Endothelial cell of umbilical vein (primary cell): ENCODE results near the gene DCLK1. TPM values are rescaled to one million over a fixed set of nuclear protein-coding genes. Genes with fewer than 3 reads are reported as not detected.

Source experiments
- BruUV-seq: library from RNA; stranded (reverse); fragments of 400-500 nt; replicated peaks from 2 replicates; lab custom pipeline; 2021; lab: Mats Ljungman, UMichigan
- CTCF ChIA-PET: fragments of 300-600, 350-600 bp; sonication (Branson Sonifier 250); formaldehyde crosslinking; loops from one replicate; lab custom pipeline; 2021; ENCODE audit warnings: antibody characterized with exemption, inconsistent platforms; lab: Charles Lee
- POLR2A ChIA-PET: fragments of 300-600, 350-600 bp; sonication (Branson Sonifier 250); formaldehyde crosslinking; loops from one replicate; lab custom pipeline; 2021; ENCODE audit warnings: antibody characterized with exemption, inconsistent platforms; lab: Charles Lee
- DNase-seq: peaks from one replicate; pipeline ENCODE4 v3.0.0-alpha.2; 2011; ENCODE audit warnings: low read depth, low spot score
- FAIRE-seq: peaks from 2 replicates; lab custom pipeline; 2011; peaks lifted over from hg19 to GRCh38; lab: Jason Lieb, UNC
- H2AFZ ChIP-seq: 2 replicates; pipeline ENCODE4 v1.6.0; 2012; ENCODE audit warnings: low read depth, low read length, control low read depth, inconsistent platforms
- H3K27ac ChIP-seq: 2 replicates; pipeline ENCODE4 v1.5.1; 2011; ENCODE audit warnings: low read depth, mild to moderate bottlenecking, control low read depth, low read length, moderate library complexity; ENCODE audit not compliant: insufficient read depth
- H3K27me3 ChIP-seq, 2 experiments: 2 replicates each; pipeline versions ENCODE4 v1.6.0 to v1.6.1; 2011; ENCODE audit warnings: low read length in 2 of 2, mixed read lengths in 1 of 2; ENCODE audit not compliant: control insufficient read depth in 2 of 2, insufficient read depth in 2 of 2
- H3K36me3 ChIP-seq, 2 experiments: 2 replicates in 1 of 2; 3 replicates in 1 of 2; pipeline ENCODE4 v1.5.1; 2011; ENCODE audit warnings: low read length in 2 of 2, mild to moderate bottlenecking in 1 of 2, moderate library complexity in 1 of 2; ENCODE audit not compliant: control insufficient read depth in 2 of 2, insufficient read depth in 2 of 2; ENCODE audit errors: extremely low read depth in 1 of 2
- H3K4me1 ChIP-seq: 3 replicates; pipeline ENCODE4 v1.5.1; 2011; ENCODE audit warnings: mild to moderate bottlenecking, low read length; ENCODE audit not compliant: control insufficient read depth, insufficient read depth; ENCODE audit errors: extremely low read depth
- H3K4me2 ChIP-seq: 2 replicates; pipeline ENCODE4 v1.6.1; 2011; ENCODE audit warnings: low read length, control low read depth, mixed read lengths; ENCODE audit not compliant: insufficient read depth
- H3K4me3 ChIP-seq, 3 experiments: fragments of 200-600 bp in 1 of 3; sonication (generic), shearing (Covaris generic) in 1 of 3; replicated peaks in 1 of 3; 2 replicates each; pipeline ENCODE4 v1.5.1; 2011 to 2016; ENCODE audit warnings: control low read depth in 3 of 3, low read length in 3 of 3, mild to moderate bottlenecking in 2 of 3, inconsistent platforms in 1 of 3, low read depth in 1 of 3, moderate library complexity in 1 of 3; ENCODE audit not compliant: insufficient read depth in 1 of 3
- H3K79me2 ChIP-seq: 2 replicates; pipeline ENCODE4 v1.6.0; 2012; ENCODE audit warnings: low read length, inconsistent platforms; ENCODE audit not compliant: control insufficient read depth, insufficient read depth
- H3K9ac ChIP-seq: replicated peaks from 2 replicates; pipeline ENCODE3; 2011; ENCODE audit warnings: low read length, control low read depth; ENCODE audit not compliant: insufficient read depth; ENCODE audit errors: extremely low read depth
- H3K9me1 ChIP-seq: replicated peaks from 3 replicates; pipeline ENCODE4 v1.6.0; 2011; ENCODE audit warnings: mild to moderate bottlenecking, low read length; ENCODE audit not compliant: control insufficient read depth, insufficient read depth; ENCODE audit errors: extremely low read depth
- H3K9me3 ChIP-seq: replicated peaks from 2 replicates; pipeline ENCODE4 v1.5.1; 2012; ENCODE audit warnings: low read length, inconsistent platforms; ENCODE audit not compliant: control insufficient read depth, insufficient read depth
- H4K20me1 ChIP-seq: replicated peaks from 2 replicates; pipeline ENCODE3; 2011; ENCODE audit warnings: mild to moderate bottlenecking, low read length; ENCODE audit not compliant: control insufficient read depth, insufficient read depth; ENCODE audit errors: extremely low read depth
- CTCF ChIP-seq, 2 donors: IDR thresholded peaks; 1 replicate in 1 of 2; 2 replicates in 1 of 2; pipeline ENCODE4 v1.5.1; 2011; ENCODE audit warnings: low read length in 2 of 2, mild to moderate bottlenecking in 2 of 2, moderate library complexity in 2 of 2, control low read depth in 1 of 2, inconsistent platforms in 1 of 2, low read depth in 1 of 2; ENCODE audit not compliant: insufficient read depth in 1 of 2; ENCODE audit errors: extremely low read depth in 1 of 2
- EZH2 ChIP-seq: IDR thresholded peaks from 2 replicates; pipeline ENCODE4 v1.6.1; 2012; ENCODE audit warnings: borderline replicate concordance, low read depth, mild to moderate bottlenecking, moderate library complexity, low read length, inconsistent platforms; ENCODE audit not compliant: severe bottlenecking
- FOS ChIP-seq: IDR thresholded peaks from 2 replicates; pipeline ENCODE4 v1.6.1; 2011; ENCODE audit warnings: mild to moderate bottlenecking, low read length, moderate library complexity, borderline replicate concordance; ENCODE audit not compliant: insufficient read depth
- GATA2 ChIP-seq: IDR thresholded peaks from 2 replicates; pipeline ENCODE4 v1.7.0; 2011; ENCODE audit warnings: low read depth, mild to moderate bottlenecking, moderate library complexity, mixed read lengths, low read length; ENCODE audit not compliant: insufficient read length, insufficient read depth
- JUN ChIP-seq: IDR thresholded peaks from 2 replicates; pipeline ENCODE4 v1.6.1; 2011; ENCODE audit warnings: borderline replicate concordance, low read depth; ENCODE audit not compliant: insufficient read length, insufficient read depth
- MAX ChIP-seq: IDR thresholded peaks from 2 replicates; pipeline ENCODE4 v1.6.1; 2011; ENCODE audit not compliant: insufficient read depth, insufficient read length
- MYC ChIP-seq: IDR thresholded peaks from one replicate; pipeline ENCODE4 v1.6.1; 2011; ENCODE audit warnings: mild to moderate bottlenecking, low read depth, low read length
- POLR2A ChIP-seq: IDR thresholded peaks from 2 replicates; pipeline ENCODE4 v1.6.1; 2012; ENCODE audit warnings: low read depth, mild to moderate bottlenecking, control low read depth, low read length
- POLR2AphosphoS5 ChIP-seq: IDR thresholded peaks from 2 replicates; pipeline ENCODE4 v1.6.1; 2012; ENCODE audit warnings: low read depth, mild to moderate bottlenecking, control low read depth, low read length, moderate library complexity; ENCODE audit not compliant: insufficient read depth
- dilution Hi-C: fragments of 300-500 bp; cut with MboI; formaldehyde crosslinking; loops from one replicate; pipeline ENCODE4 v1.15.0; 2019; ENCODE audit warnings: low sequenced_read_pairs; ENCODE audit not compliant: extremely low pct_ligation_motif_present
- intact Hi-C: fragments of 100-400 bp; cut with micrococcal nuclease; formaldehyde crosslinking; loops from one replicate; pipeline ENCODE4 v1.10.0; 2022
- polyA plus RNA-seq, 4 experiments: library from polyadenylated mRNA; depleted of rRNA in 3 of 4; stranded (reverse) in 3 of 4; unstranded in 1 of 4; fragments of >200 nt; gene quantifications; 2 replicates each; pipeline versions ENCODE4 v1.2.1 to v1.2.3, GENCODE V29; 2011 to 2012; ENCODE audit warnings: missing spikeins in 1 of 4
- total RNA-seq: library from RNA; stranded (reverse); gene quantifications from 2 replicates; pipeline ENCODE4 v1.2.3, GENCODE V29; 2021

DCLK1 gene
- total and polyA plus RNA-seq, 2 donors (not counting 3 experiments of a cell fraction or from before 2014, with no cell fraction given) = 0.28 to 3.9 TPM

- Histone ChIP-seq H3K4me2 (no peak overlapping the region), H3K27me3 (no peaks in the 10 kb centered on the region), H3K9ac (no peak overlapping the region), H3K9me1 (no peaks in the 10 kb centered on the region), H3K36me3 (no peaks in the 10 kb centered on the region), H2AFZ (no peak overlapping the region), H4K20me1 (no peaks in the 10 kb centered on the region), H3K4me3 (no peak overlapping the region), H3K9me3 (no peaks in the 10 kb centered on the region), H3K4me1 (no peaks in the 10 kb centered on the region), H3K27ac (no peak overlapping the region), H3K79me2 (no peaks in the 10 kb centered on the region)
- TF ChIP-seq FOS = no peak
- no peak for TF ChIP-seq EZH2
- no peak for TF ChIP-seq MAX
- TF ChIP-seq JUN = no peak
- TF ChIP-seq POLR2AphosphoS5 = no peak
- no peak for TF ChIP-seq GATA2
- TF ChIP-seq CTCF (IDR thresholded peaks at IDR 0.05; ENCODE audit: extremely low read depth in 1 of 2, insufficient read depth in 1 of 2, low read depth in 1 of 2, low read length in 2 of 2) = no peak
- TF ChIP-seq POLR2A = no peak
- no peak for TF ChIP-seq MYC
- CTCF ChIA-PET = no interaction called here
- intact Hi-C loops (no loop called here), dilution Hi-C loops (no loop called here)
- BruUV-seq = no TSS peak
- no peak for DNase-seq
- POLR2A ChIA-PET = no interaction called here
- no peak for FAIRE-seq
Measured at GRCh38 chr13:36175621-36176020, 44.4 kb upstream of the DCLK1 start.
